A549 (cell line): ENCODE data around the gene TSSK3.

Experiments
- BHLHE40 ChIP-seq: IDR thresholded peaks from 2 replicates; pipeline ENCODE4 v1.6.1; 2012; ENCODE audit warnings: low read depth, low read length, inconsistent platforms
- MYC ChIP-seq: IDR thresholded peaks from 2 replicates; pipeline ENCODE4 v1.6.1; 2012; ENCODE audit warnings: mild to moderate bottlenecking, inconsistent platforms, low read length, improper control_type of control experiment, borderline replicate concordance
- POLR2A ChIP-seq: IDR thresholded peaks from 2 replicates; pipeline ENCODE4 v1.6.1; 2012; ENCODE audit warnings: mild to moderate bottlenecking, low read length
- RAD21 ChIP-seq, 2 experiments: fragments of >200 bp in 1 of 2; sonication (Bioruptor Twin) in 1 of 2; formaldehyde crosslinking in 1 of 2; IDR thresholded peaks in 1 of 2; conservative IDR thresholded peaks in 1 of 2; 2 replicates in 1 of 2; 3 replicates in 1 of 2; pipeline ENCODE4 v1.6.1; 2012 to 2018; ENCODE audit warnings: inconsistent platforms in 1 of 2
- TF ChIP-seq, protein P1 (sequence below): fragments of >200 bp; sonication (Bioruptor Twin); formaldehyde crosslinking; IDR thresholded peaks from 3 replicates; pipeline ENCODE4 v1.5.1; 2016
- TF ChIP-seq, protein P2 (sequence below): fragments of 200-600 bp; sonication (generic); IDR thresholded peaks from 2 replicates; pipeline ENCODE4 v1.6.1; 2016; ENCODE audit warnings: antibody characterized with exemption, mild to moderate bottlenecking, moderate library complexity
- TF ChIP-seq, protein P3 (sequence below): fragments of 450-650 bp; IDR thresholded peaks from 2 replicates; pipeline ENCODE4 v1.6.1; 2014; ENCODE audit warnings: antibody characterized with exemption

DNA sequence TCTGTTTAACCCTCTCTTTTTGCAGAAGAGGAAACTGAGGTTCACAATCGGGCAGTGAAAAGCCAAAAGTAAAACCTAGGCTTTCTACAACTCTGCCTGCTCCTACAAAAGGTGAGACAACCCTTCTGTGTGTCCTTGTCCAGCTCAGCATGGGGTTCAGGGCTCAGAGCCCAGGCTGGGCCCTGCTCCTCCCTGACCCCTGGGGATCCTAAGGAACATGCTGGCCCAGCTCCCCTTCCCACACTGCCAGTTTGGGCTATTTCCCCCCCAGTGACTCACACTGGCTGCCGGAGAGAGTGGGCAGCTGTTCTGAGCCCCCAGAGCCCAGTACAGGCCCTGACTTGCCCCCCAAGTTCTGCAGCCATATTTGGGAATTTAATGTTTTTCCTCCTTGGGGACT lies 8.9 kb upstream of the TSSK3 start:
- no peak for TF ChIP-seq BHLHE40
- TF ChIP-seq, protein P1, sequence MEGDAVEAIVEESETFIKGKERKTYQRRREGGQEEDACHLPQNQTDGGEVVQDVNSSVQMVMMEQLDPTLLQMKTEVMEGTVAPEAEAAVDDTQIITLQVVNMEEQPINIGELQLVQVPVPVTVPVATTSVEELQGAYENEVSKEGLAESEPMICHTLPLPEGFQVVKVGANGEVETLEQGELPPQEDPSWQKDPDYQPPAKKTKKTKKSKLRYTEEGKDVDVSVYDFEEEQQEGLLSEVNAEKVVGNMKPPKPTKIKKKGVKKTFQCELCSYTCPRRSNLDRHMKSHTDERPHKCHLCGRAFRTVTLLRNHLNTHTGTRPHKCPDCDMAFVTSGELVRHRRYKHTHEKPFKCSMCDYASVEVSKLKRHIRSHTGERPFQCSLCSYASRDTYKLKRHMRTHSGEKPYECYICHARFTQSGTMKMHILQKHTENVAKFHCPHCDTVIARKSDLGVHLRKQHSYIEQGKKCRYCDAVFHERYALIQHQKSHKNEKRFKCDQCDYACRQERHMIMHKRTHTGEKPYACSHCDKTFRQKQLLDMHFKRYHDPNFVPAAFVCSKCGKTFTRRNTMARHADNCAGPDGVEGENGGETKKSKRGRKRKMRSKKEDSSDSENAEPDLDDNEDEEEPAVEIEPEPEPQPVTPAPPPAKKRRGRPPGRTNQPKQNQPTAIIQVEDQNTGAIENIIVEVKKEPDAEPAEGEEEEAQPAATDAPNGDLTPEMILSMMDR: no peak
- TF ChIP-seq MYC: no peak
- TF ChIP-seq, protein P2, sequence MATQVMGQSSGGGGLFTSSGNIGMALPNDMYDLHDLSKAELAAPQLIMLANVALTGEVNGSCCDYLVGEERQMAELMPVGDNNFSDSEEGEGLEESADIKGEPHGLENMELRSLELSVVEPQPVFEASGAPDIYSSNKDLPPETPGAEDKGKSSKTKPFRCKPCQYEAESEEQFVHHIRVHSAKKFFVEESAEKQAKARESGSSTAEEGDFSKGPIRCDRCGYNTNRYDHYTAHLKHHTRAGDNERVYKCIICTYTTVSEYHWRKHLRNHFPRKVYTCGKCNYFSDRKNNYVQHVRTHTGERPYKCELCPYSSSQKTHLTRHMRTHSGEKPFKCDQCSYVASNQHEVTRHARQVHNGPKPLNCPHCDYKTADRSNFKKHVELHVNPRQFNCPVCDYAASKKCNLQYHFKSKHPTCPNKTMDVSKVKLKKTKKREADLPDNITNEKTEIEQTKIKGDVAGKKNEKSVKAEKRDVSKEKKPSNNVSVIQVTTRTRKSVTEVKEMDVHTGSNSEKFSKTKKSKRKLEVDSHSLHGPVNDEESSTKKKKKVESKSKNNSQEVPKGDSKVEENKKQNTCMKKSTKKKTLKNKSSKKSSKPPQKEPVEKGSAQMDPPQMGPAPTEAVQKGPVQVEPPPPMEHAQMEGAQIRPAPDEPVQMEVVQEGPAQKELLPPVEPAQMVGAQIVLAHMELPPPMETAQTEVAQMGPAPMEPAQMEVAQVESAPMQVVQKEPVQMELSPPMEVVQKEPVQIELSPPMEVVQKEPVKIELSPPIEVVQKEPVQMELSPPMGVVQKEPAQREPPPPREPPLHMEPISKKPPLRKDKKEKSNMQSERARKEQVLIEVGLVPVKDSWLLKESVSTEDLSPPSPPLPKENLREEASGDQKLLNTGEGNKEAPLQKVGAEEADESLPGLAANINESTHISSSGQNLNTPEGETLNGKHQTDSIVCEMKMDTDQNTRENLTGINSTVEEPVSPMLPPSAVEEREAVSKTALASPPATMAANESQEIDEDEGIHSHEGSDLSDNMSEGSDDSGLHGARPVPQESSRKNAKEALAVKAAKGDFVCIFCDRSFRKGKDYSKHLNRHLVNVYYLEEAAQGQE: no peak
- no peak for TF ChIP-seq POLR2A
- TF ChIP-seq RAD21 (conservative IDR thresholded peaks at IDR 0.05 in 1 of 2, IDR thresholded peaks at IDR 0.05 in 1 of 2): no peak
- TF ChIP-seq, protein P3, sequence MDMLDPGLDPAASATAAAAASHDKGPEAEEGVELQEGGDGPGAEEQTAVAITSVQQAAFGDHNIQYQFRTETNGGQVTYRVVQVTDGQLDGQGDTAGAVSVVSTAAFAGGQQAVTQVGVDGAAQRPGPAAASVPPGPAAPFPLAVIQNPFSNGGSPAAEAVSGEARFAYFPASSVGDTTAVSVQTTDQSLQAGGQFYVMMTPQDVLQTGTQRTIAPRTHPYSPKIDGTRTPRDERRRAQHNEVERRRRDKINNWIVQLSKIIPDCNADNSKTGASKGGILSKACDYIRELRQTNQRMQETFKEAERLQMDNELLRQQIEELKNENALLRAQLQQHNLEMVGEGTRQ: no peak
